ENCODE results near the gene GBP6.
A peak's percentile ranks its signal among the peaks of the same experiment; 100 is the strongest.
"Not testable (repeated sequence)": the region's sequence is repeated elsewhere in the genome, so short reads cannot be mapped to it uniquely, and the experiment has no call there.

GBP6 gene, protein sequence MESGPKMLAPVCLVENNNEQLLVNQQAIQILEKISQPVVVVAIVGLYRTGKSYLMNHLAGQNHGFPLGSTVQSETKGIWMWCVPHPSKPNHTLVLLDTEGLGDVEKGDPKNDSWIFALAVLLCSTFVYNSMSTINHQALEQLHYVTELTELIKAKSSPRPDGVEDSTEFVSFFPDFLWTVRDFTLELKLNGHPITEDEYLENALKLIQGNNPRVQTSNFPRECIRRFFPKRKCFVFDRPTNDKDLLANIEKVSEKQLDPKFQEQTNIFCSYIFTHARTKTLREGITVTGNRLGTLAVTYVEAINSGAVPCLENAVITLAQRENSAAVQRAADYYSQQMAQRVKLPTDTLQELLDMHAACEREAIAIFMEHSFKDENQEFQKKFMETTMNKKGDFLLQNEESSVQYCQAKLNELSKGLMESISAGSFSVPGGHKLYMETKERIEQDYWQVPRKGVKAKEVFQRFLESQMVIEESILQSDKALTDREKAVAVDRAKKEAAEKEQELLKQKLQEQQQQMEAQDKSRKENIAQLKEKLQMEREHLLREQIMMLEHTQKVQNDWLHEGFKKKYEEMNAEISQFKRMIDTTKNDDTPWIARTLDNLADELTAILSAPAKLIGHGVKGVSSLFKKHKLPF

DNA sequence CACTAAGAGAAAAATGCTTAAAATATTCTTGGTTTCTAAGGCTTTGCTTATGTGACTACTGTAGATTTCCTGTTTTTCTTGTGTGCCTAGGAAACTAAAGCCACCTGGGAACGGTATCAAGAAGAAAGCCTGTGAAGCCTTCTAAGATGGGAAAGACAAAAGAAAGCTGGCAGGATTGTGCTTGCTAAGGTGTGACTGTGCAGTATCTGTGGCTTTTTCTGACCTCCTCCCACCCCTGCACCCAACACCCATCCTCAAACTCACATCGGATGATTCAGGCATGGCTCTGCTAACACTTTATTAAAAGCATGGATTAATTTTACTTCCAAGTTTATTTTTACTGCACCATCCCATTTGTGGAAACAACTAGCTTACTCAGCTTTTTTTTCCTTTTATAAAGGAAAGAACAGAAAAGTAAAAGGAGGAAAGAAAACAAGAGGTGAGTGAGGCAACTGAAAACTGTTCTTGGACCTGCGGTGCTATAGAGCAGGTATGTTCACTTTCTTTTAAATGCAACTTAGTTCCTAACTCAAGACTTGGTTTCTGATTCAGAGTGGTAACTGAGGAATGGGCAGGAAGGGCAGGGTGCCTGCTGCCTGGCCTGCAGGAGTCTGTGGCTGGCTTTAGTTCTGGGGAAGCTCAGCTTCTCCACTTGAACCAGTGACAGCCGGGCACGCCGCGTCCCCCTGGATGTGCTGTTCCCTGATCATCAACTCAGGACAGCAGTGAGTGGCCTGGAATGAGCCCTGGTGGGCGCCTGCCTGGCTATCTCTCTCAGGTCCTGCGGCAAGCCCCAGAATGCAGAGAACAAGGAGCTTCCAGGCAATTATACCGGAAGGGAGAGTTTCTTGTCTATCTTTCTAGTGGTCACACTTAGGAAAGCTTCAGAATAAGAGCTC lies at the start of gene GBP6:
TSS of gene GBP6 (plus strand) at position 422 of the 899 bp plus-strand sequence. CDS start 4,493 bp downstream, outside the sequence.
- no peak for DNase-seq

DNA sequence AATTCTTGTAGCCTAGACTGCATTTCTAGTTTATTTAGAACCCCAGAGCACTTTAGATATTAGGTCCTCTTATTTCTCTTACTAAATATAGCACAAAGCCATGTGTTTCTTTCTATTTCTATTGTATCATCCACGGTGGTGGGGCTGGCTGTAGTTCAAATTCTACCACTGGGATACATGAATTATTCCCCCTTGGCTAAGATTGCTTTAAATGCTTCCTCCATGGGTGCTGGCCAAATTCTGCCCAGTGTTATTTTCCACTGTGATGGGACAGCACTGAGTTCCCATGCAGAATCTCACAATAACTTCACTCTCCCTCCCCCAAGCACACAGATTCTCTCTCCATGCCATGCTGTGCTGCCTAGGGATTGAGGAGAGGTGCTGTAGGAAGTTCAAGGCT lies 41.5 kb upstream of the GBP6 start:
- no peak for DNase-seq

DNA sequence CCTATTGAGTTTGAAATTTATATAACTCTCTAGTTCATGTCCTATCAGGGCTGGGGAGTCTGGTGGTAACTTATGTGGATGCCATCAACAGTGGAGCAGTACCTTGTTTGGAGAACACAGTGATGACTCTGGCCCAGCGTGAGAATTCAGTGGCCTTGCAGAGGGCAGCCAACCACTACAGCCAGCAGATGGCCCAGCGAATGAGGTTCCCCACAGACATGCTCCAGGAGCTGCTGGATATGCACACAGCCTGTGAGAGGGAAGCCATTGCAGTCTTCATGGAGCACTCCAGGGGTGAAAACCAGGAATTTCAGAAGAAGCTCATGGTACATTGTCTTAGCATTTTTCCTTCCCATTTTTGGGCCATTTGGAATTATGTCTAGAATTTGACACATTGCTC lies 32.0 kb upstream of the GBP6 start:
- DNase-seq = no peak

DNA sequence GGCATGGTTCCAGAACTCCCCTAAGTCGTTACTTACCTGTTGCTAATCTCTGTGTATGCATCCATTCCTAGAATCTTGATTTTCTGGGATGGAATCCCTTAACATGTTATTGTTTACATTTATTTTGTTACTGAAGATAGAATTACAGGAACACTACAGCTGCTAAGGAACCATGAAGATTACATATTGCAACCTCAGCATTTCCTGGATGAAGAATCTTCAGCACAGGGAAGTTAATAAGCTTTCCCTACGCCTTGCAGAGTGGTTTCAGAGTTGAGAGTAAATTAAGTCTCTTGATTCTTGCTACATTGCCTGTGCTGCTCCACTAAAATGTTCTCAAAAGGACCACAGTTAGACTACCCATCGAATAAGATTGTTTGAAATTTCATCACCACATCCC lies 31.4 kb upstream of the GBP6 start:
- DNase-seq = no peak

DNA sequence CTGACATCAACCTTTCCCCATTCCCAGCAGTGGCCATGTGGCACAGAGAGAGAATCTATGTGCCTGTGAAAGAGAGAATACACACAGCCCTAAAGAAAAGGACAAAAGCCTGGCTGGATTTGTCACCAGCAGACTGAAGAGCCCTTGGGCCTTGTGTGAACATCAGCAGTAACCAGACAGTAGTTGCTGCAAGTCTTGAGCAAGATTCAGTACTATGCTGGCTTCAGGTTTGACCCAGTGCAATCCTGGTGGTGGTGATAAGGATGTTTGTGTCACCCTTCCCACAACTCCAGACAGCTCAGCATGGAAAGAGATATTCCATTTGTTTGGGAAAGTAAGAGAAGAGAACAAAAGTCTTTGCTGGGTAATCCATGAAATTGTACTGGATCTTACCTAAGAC lies 28.4 kb upstream of the GBP6 start:
- no peak for DNase-seq

DNA sequence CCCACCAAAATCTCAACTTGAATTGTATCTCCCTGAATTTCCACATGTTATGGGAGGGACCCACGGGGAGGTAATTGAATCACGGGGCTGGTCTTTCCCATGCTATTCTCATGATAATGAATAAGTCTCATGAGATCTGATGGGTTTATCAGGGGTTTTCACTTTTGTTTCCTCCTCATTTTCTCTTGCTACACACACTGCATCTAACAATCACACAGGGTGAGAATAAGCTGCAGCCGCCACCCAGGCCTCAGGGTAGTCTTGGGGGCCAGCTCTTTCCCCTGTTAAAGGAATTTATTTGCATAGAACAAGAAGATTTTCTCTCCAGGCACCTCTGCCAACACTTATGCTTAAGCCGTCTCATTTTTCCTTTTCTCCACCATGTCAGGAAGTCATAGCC lies 26.0 kb upstream of the GBP6 start:
- no peak for DNase-seq

DNA sequence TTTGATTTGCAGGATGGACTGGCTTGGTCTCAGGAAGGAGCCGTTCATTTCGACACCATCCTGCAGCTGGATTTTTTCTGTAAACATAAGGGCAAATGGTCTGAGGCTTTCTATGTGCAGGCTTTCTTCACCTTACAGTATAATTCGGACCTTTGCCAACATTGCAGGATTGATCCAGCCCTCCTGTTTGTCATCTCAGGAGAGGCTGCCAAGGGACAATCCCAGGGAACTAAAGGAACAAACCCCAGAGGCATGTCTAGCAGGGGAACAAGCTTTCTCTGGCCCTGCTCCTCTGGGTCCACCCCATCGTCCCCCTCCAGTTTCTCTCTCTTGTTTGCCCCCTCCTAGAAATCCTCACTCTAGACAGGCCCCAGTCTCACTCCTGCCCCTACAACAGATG lies 24.8 kb upstream of the GBP6 start:
- DNase-seq = no peak

DNA sequence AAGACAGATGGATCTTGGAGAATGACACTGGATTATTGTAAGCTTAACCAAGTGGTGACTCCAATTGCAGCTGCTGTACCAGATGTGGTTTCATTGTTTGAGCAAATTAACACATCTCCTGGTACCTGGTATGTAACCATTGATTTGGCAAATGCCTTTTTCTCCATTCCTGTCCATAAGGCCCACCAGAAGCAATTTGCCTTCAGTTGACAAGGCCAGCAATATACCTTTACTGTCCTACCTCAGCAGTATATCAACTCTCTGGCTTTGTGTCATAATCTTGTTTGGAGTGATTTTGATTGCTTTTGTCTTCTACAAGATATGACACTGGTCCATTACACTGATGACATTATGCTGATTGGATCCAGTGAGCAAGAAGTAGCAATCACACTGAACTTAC lies 18.4 kb upstream of the GBP6 start:
- not testable (repeated sequence) for DNase-seq

DNA sequence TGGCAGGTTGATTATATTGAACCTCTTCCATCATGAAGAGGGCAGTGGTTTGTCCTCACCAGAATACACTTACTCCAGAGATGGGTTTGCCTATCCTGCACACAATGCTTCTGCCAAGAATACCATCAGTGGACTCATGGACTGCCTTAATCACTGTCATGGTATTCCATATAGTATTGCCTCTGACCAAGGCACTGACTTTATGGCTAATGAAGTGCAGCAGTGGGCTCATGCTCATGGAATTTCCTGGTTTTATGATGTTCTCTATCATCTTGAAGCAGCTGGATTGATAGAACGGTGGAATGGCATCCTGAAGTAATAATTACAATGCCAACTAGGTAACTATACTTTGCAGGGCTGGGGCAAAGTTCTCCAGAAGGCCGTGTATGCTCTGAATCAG lies 16.6 kb upstream of the GBP6 start:
- DNase-seq = no peak

DNA sequence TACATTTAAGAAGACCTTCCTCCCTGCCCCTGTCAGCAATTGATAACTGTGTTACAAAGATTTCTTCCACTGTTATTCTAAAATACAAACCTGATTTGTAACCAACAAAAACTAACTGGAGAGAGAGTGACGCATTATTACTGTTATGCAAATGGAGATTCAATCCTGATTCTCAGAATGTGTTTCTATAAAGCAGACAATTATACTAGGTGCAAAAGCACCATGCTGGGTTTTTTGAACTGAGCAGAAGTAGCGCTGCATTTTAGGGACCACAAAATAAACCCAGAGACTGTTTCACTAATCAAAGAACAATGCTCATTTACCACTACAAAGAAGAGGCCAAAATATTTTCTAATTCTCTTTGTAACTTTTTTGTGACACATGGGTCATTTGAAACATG lies 13.6 kb upstream of the GBP6 start:
- no peak for DNase-seq

DNA sequence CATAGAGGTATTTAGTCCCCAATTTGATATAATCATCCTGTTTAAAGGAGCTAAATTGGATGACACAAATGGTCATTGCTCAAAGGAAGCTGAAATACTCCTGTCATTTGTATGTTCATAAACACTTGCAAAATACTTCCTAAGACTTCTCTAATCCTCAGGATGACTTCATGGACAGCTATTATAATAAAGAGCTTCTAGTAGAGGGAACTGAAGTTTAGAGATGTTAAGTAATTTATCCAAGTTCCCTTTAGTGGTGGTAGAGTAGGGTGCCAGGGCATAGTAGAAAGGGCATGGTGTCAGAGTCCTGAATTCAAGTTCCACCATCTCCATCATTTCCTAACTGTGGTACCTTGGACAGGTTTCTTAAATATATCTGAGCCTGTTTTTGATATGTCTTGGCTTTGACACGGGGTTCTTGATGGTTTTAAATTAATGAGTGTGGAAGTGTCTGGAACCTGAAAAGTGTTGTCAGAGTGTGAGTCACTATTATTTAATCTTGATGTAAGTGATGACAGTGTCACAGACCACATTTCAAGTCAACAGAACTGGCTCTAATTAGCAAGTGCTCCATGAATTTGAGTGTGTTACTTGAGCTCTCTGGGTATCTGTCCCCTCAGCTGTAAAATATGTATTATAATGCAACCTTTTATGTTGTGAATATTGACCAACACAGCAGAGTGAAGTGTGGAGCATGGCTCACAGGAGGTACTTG lies 12.1 kb upstream of the GBP6 start:
- DNase-seq = no peak

DNA sequence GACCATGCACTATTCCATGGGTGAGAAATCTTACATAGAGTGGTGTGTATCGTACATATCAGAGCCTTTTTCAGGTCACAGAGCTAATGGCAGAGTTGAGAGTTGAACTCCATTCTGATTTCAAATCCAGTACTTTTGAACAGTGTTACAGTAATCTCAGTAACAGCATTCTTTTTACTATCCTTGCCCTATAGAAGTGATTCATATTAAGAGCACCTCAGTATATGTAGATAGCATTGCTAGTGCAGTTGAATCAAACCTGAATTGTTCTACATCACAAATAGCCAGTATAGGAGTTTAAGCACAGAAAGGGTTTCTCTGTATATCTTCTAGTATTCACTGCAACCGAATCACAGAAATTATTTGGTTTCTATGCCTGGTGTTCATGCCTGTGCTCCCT lies 11.4 kb upstream of the GBP6 start:
- no peak for DNase-seq

DNA sequence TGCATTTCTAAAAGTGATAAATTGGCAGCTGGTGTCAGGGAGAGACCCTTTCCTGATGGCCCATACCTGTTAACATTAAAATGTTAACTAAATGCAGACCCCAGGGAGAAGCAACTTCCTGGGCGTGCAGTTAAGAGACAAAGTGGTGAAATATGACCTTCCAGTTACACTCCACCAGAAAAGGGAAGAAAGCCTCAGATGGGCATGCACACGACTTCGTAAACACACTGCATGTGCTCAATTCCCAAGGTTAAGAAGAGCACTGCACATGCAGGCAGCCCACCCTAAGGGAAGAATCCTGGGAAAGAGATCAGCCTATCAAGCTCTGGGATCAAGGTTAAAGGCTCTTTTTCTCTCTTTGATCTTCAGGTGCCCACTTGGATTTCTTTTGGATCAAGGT lies 9.7 kb upstream of the GBP6 start:
- no peak for DNase-seq

DNA sequence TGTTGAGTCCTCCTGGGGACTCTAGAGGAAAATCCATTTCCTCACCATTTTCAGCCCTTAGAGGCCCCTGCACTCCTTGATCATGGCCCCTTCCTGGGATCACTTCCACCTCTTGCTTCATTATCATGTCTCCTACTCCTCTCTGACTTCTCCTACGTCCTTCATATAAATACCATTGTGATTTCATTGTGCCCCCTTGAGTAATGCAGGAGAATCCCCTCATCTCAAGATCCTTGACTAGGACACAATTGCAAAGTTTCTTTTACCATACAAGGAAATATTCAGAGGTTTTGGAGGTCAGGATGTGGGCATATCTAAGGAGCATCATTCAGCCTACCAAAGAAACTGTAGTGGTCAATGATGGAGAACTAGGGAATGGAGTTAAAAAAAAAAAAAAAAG lies 8.8 kb upstream of the GBP6 start:
- DNase-seq = no peak

DNA sequence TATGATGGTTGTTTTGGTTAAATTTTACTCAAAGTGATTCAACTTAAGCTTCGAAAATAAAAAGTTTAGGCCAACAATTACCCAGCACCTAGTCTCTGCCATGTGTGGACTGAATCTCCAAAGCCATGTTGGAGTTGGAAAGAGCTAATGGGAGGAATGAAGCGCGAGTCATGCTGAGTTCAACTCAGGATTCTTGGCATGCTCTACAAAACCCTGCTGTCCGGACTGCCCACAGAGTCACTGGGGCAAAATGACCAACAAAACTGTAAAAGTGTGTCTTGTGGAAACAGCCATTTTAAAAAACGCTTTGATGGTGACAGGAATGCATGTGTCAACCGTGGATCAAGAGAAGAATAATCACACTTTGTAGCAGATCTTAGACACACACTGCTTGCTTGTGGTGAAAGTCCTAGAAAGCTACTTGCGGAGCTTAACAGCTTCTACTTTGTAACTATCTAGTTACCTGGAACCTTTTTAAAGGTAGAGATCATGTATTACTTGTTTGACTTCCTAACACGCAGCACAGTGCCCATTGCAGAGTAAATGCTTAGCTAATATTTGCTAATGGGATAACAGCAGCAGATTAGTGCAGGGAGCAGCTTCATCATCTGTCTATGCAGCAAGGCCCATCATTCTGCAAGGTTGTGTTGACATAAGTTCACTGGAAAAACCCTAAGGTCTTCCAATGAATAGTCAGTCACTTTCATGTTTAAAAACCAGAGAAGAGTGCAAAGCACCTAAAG lies 7.0 kb upstream of the GBP6 start:
- DNase-seq = no peak

DNA sequence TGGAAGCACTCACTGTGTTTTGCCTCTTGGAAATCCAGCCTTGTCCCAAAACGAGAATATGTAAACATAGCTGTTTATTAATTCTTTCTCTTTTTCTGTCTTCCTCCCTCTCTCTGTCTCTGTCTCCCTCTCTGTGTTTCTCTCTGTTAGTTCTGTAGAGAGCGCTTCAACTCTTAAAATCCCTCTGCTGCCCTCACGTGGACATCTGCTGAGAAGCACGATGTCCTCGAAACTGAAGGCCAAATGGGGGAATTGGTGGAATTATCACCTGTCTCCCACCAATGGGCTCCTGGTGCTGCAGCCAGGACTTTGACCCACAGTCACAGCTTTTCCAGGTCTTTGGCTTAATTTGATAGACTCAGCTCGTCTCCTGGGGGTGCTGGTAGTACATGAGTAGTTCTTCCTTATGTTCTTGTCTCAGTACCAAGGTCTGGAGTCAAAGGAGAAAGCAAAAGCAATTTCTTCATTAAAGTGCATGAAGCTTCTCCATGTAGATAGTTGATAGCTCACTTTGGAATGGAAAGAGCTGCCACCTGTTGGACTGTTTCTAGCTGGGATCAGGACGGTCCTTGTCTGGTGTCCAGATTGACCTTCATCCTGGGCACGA lies 5.5 kb upstream of the GBP6 start:
- peak; percentile 82 to 90 for DNase-seq

DNA sequence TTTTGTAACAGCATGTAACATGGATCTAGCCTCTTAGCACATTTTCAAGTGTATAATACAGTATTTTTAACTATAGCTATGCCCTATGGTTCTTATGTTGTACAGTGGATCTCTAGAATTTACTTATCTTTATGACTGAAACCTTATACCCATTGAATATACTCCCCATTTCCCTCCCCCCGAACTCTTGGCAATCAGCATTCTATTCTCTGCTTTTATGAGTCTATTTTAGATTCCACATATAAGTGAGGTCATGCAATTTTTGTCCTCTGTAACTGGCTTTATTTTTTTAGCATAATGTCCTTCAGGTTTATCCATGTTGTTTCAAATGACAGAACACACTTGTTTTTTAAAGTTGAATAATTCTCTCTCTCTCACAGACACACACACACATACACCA lies 3.1 kb upstream of the GBP6 start:
- DNase-seq = no peak

DNA sequence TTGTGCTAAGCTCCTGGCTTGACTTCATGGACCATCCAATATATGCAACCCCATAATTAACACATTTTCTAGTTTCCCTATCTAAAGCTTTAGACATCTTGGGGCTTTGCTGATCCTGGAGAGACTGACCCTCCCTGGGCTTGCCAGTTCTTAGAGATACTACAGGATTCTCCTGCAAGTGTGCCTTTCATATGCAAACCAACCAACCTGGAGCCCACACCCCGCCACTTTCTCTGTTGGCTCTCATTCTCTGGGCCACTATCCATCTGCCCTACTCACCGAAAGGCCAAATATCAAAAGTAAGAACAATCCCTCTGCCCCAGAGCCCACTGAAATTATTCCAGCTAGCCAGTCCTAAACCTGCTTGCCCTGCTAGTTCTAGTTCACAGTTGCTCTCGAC lies 2.2 kb upstream of the GBP6 start:
- no peak for DNase-seq

DNA sequence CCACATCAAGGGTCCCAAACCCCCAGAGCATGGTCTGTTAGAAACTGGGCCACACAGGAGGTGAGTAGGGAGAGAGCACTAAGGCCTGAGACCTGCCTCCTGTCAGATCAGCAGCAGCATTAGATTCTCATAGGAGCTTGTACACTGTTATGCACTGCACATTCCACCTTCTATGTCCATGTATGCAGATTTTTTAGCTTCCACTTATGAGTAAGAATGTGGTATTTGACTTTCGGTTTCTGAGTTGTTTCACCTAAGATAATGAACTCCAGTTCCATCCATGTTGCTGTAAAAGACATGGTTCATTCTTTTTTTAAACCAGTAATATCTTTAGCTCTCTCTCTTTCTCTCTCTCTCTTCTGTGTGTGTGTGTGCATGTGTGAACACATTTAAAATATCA lies 663 bp upstream of the GBP6 start:
- no peak for DNase-seq

DNA sequence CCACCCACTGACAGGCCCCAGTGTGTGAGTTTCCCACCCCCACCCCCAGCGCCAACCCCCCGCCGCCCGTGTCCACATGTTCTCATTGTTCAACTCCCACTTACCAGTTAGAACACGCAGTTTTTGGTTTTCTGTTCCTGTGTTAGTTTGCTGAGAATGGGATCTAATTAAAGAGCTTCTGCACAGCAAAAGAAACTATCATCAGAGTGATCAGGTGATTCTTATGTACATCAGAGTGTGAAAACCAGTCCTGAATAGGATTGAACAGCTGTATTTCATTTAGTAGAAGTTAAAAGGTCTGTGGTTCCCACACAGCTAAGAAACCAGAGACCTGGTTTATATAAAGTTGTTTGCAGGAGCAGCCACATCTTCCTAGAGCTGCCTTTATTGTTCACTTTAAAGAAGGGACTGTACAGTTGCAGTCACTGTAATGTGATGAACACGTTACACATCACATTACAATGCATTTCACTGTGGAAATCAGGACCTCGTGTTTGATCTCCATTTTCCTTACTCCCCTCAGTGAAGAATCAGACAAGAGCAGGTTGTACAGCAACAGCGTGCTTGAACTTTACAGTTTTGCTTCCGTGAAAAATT lies 1.2 kb downstream of the GBP6 start:
- no peak for DNase-seq

DNA sequence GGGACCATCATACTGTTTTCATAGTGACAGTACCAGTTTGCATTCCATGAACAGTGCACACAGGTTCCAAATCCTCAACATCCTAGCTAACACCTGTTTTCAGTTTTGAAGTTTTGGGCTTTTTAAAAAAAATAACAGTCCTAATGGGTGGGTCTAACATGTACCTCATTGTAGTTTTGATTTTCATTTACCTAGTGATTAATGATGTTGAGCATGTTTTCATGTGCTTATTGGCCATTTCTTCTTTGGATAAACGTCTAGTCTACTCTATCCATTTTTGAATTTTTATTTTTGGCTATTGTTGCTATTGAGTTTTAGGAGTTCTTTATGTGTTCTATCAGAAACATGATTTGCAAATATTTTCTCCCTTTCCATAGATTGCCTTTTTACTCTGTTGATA lies 3.4 kb downstream of the GBP6 start:
- no peak for DNase-seq
